HCT116 (cell line): ENCODE measurements around the gene MAGEA8. TPM values are rescaled to one million over a fixed set of nuclear protein-coding genes. Genes with fewer than 3 reads are reported as not detected.

Experiments used
- ATAC-seq: fragments of 200-7000 bp; cut with Tn5 transposase; 2 replicates; pipeline ENCODE4 v1.9.1; 2020; ENCODE audit warnings: mild to moderate bottlenecking, moderate library complexity
- BruUV-seq: library from RNA; stranded (reverse); fragments of 400-500 nt; replicated peaks from 2 replicates; lab custom pipeline; 2021; lab: Mats Ljungman, UMichigan
- CTCF ChIA-PET: fragments of 300-600 bp; sonication (Branson Sonifier 250); formaldehyde crosslinking; loops from one replicate; lab custom pipeline; 2021; ENCODE audit warnings: antibody characterized with exemption; lab: Charles Lee
- POLR2A ChIA-PET: fragments of 300-600, 350-600 bp; sonication (Branson Sonifier 250); formaldehyde crosslinking; loops from one replicate; lab custom pipeline; 2021; ENCODE audit warnings: antibody characterized with exemption; lab: Charles Lee
- RAD21 ChIA-PET, 2 experiments: fragments of 300-600 bp; sonication (Branson Sonifier 250); formaldehyde crosslinking; loops; one replicate each; lab custom pipeline; 2023; ENCODE audit warnings: low total read pairs in 2 of 2; ENCODE audit not compliant: uncharacterized antibody in 2 of 2, unreplicated experiment in 2 of 2, low non-redundant PET in 1 of 2; lab: Charles Lee
- DNase-seq: peaks from one replicate; pipeline ENCODE4 v3.0.0-alpha.2; 2010; ENCODE audit warnings: low read depth, low spot score
- H2AFZ ChIP-seq: fragments of 200-600 bp; shearing (Covaris generic), sonication (generic); 2 replicates; pipeline ENCODE4 v1.6.1; 2017; ENCODE audit warnings: low read depth, mixed run types, mixed read lengths, antibody characterized with exemption, low read length; ENCODE audit not compliant: poor library complexity, severe bottlenecking
- H3K27ac ChIP-seq: 2 replicates; pipeline ENCODE4 v1.5.1; 2012; ENCODE audit warnings: low read depth, low read length
- H3K27me3 ChIP-seq: fragments of 200-600 bp; sonication (generic); 2 replicates; pipeline ENCODE4 v1.6.1; 2016; ENCODE audit warnings: mixed run types, low read length, mixed read lengths; ENCODE audit not compliant: insufficient read depth
- H3K36me3 ChIP-seq, 2 experiments: fragments of 200-500 bp in 1 of 2; fragments of 200-600 bp in 1 of 2; sonication (Bioruptor generic) in 1 of 2; sonication (generic) in 1 of 2; 2 replicates each; pipeline versions ENCODE4 v1.5.1 to v1.6.1; 2014 to 2016; ENCODE audit warnings: low read length in 2 of 2, inconsistent platforms in 1 of 2, mixed read lengths in 1 of 2, mixed run types in 1 of 2; ENCODE audit not compliant: insufficient read depth in 2 of 2, control insufficient read depth in 1 of 2
- H3K4me1 ChIP-seq, 2 experiments: fragments of 200-600 bp in 1 of 2; sonication (generic) in 1 of 2; 2 replicates each; pipeline versions ENCODE4 v1.5.1 to v1.6.1; 2012 to 2017; ENCODE audit warnings: low read length in 2 of 2, inconsistent platforms in 1 of 2, mild to moderate bottlenecking in 1 of 2, mixed read lengths in 1 of 2, mixed run types in 1 of 2, moderate library complexity in 1 of 2; ENCODE audit not compliant: insufficient read depth in 2 of 2, control insufficient read depth in 1 of 2
- H3K4me2 ChIP-seq: fragments of 200-600 bp; sonication (generic); 2 replicates; pipeline ENCODE4 v1.6.1; 2017; ENCODE audit warnings: mixed run types, low read length, mixed read lengths
- H3K4me3 ChIP-seq, 2 experiments: fragments of 200-600 bp in 1 of 2; sonication (generic) in 1 of 2; replicated peaks in 1 of 2; 2 replicates each; pipeline ENCODE4 v1.5.1; 2011 to 2016; ENCODE audit warnings: low read length in 2 of 2, control low read depth in 1 of 2, low read depth in 1 of 2, mild to moderate bottlenecking in 1 of 2, mixed read lengths in 1 of 2, mixed run types in 1 of 2
- H3K79me2 ChIP-seq: fragments of 200-600 bp; sonication (generic); 2 replicates; pipeline ENCODE4 v1.6.1; 2017; ENCODE audit warnings: mild to moderate bottlenecking, mixed run types, low read length, moderate library complexity, mixed read lengths; ENCODE audit not compliant: insufficient read depth
- H3K9ac ChIP-seq: fragments of 200-600 bp; sonication (generic); 2 replicates; pipeline ENCODE4 v1.6.1; 2016; ENCODE audit warnings: low read length, mixed read lengths
- H3K9me2 ChIP-seq: fragments of 200-600 bp; sonication (generic), shearing (Covaris generic); 2 replicates; pipeline ENCODE4 v1.6.1; 2017; ENCODE audit warnings: mixed run types, mild to moderate bottlenecking, moderate library complexity; ENCODE audit not compliant: insufficient read depth
- H3K9me3 ChIP-seq, 2 experiments: fragments of 200-500 bp in 1 of 2; fragments of 200-600 bp in 1 of 2; sonication (Bioruptor generic) in 1 of 2; sonication (generic) in 1 of 2; 2 replicates each; pipeline ENCODE4 v1.6.1; 2014 to 2017; ENCODE audit warnings: low read length in 2 of 2, mixed read lengths in 2 of 2, inconsistent platforms in 1 of 2, low read depth in 1 of 2, mild to moderate bottlenecking in 1 of 2, mixed run types in 1 of 2, moderate library complexity in 1 of 2; ENCODE audit not compliant: control insufficient read depth in 1 of 2, insufficient read depth in 1 of 2
- H4K20me1 ChIP-seq: fragments of 200-600 bp; sonication (generic), shearing (Covaris generic); 2 replicates; pipeline ENCODE4 v1.6.1; 2017; ENCODE audit warnings: mixed run types, mild to moderate bottlenecking, moderate library complexity; ENCODE audit not compliant: insufficient read depth
- CEBPB ChIP-seq: IDR thresholded peaks from 2 replicates; pipeline ENCODE4 v1.6.1; 2012; ENCODE audit warnings: low read depth
- EGR1 ChIP-seq: IDR thresholded peaks from 2 replicates; pipeline ENCODE4 v1.6.1; 2012; ENCODE audit warnings: low read depth
- ELF1 ChIP-seq: IDR thresholded peaks from 2 replicates; pipeline ENCODE4 v1.6.1; 2012; ENCODE audit warnings: low read depth, borderline replicate concordance
- EZH2 ChIP-seq: fragments of 200-600 bp; sonication (generic); IDR thresholded peaks from 2 replicates; pipeline ENCODE4 v1.6.1; 2017; ENCODE audit warnings: antibody characterized with exemption, mixed run types
- FOSL1 ChIP-seq: IDR thresholded peaks from 2 replicates; pipeline ENCODE4 v1.6.1; 2012; ENCODE audit warnings: low read depth
- JUND ChIP-seq: IDR thresholded peaks from 2 replicates; pipeline ENCODE4 v1.6.1; 2012
- POLR2A ChIP-seq: IDR thresholded peaks from 2 replicates; pipeline ENCODE4 v1.7.0; 2011; ENCODE audit warnings: borderline replicate concordance; ENCODE audit not compliant: insufficient read depth, insufficient read length; ENCODE audit errors: extremely low read depth
- POLR2AphosphoS5 ChIP-seq: IDR thresholded peaks from 2 replicates; pipeline ENCODE4 v1.6.1; 2011; ENCODE audit warnings: mild to moderate bottlenecking, low read depth, low read length, moderate library complexity
- RAD21 ChIP-seq: IDR thresholded peaks from 2 replicates; pipeline ENCODE4 v1.6.1; 2012; ENCODE audit warnings: low read depth, mild to moderate bottlenecking
- SP1 ChIP-seq: IDR thresholded peaks from 2 replicates; pipeline ENCODE4 v1.6.1; 2012; ENCODE audit warnings: low read depth
- TCF7L2 ChIP-seq: IDR thresholded peaks from 2 replicates; pipeline ENCODE4 v1.7.0; 2011; ENCODE audit warnings: borderline replicate concordance, inconsistent platforms; ENCODE audit not compliant: insufficient read depth, insufficient read length; ENCODE audit errors: extremely low read depth
- YY1 ChIP-seq: IDR thresholded peaks from 2 replicates; pipeline ENCODE4 v1.6.1; 2011; ENCODE audit warnings: low read length, low read depth, moderate library complexity, mild to moderate bottlenecking; ENCODE audit not compliant: insufficient replicate concordance; ENCODE audit errors: extremely low read depth
- ZFX ChIP-seq: fragments of 450-650 bp; IDR thresholded peaks from 2 replicates; pipeline ENCODE4 v1.6.1; 2017
- ZNF274 ChIP-seq: fragments of 200-500 bp; sonication (Bioruptor generic); IDR thresholded peaks from 2 replicates; pipeline ENCODE4 v1.6.1; 2014; ENCODE audit warnings: mild to moderate bottlenecking, low read depth, low read length, inconsistent platforms
- intact Hi-C: fragments of 100-400 bp; cut with micrococcal nuclease; formaldehyde crosslinking; loops from 2 replicates; pipeline ENCODE4 v1.10.0; 2022
- total RNA-seq: library from RNA; stranded (reverse); gene quantifications from one replicate; pipeline ENCODE4 v1.2.1, GENCODE V29; 2021; ENCODE audit not compliant: unreplicated experiment
- TF ChIP-seq, protein P1 (sequence below): IDR thresholded peaks from 2 replicates; pipeline ENCODE4 v1.6.1; 2012
- TF ChIP-seq, protein P2 (sequence below), 3 experiments: fragments of 200-600 bp in 1 of 3; sonication (generic) in 1 of 3; IDR thresholded peaks in 2 of 3; conservative IDR thresholded peaks in 1 of 3; 2 replicates each; pipeline ENCODE4 v1.5.1; 2012 to 2017; ENCODE audit warnings: low read depth in 2 of 3, low read length in 2 of 3, antibody characterized with exemption in 1 of 3, borderline replicate concordance in 1 of 3, control low read depth in 1 of 3, mild to moderate bottlenecking in 1 of 3, mixed read lengths in 1 of 3, mixed run types in 1 of 3, moderate library complexity in 1 of 3; ENCODE audit not compliant: insufficient read depth in 1 of 3
- TF ChIP-seq, protein P3 (sequence below): IDR thresholded peaks from 2 replicates; pipeline ENCODE4 v1.6.1; 2012
- TF ChIP-seq, protein P4 (sequence below): IDR thresholded peaks from 2 replicates; pipeline ENCODE4 v1.6.1; 2011; ENCODE audit warnings: mild to moderate bottlenecking, low read length, moderate library complexity; ENCODE audit not compliant: insufficient replicate concordance; ENCODE audit errors: extremely low read depth
- TF ChIP-seq, protein P5 (sequence below): IDR thresholded peaks from 2 replicates; pipeline ENCODE4 v1.6.1; 2012; ENCODE audit warnings: low read depth

Gene MAGEA8
- total RNA-seq, 1 experiment from 2014 or later: not detected

DNA sequence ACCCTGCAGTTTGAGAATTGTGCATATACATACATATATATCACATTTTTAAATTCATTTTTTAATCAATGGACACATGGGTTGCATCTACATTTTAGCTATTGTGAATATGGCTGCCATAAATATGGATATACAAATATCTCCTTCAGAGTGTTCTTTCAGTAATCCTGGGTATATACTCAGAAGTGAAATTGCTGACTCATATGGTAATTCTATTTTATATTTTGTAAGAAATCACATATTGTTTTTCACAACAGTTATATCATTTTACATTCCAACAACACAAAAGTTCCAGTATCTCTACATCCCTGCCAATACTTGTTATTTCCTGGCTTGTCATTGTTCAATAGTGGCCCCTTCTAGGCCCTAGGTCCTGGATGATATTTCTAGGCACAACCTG is 27.7 kb downstream of the MAGEA8 start:
- no peaks in the 10 kb centered on the region for H3K9me2 ChIP-seq
- RAD21 ChIA-PET: no interaction called here
- no peaks in the 10 kb centered on the region for H3K9me3 ChIP-seq
- no peak overlapping the region for H3K4me2 ChIP-seq
- intact Hi-C loops: no loop called here
- CTCF ChIA-PET: no interaction called here
- H3K4me3 ChIP-seq: no peak overlapping the region
- no peaks in the 10 kb centered on the region for H4K20me1 ChIP-seq
- BruUV-seq: no TSS peak
- DNase-seq (no peak), ATAC-seq (no peak)
- POLR2A ChIA-PET: no interaction called here
- H3K79me2 ChIP-seq: no peaks in the 10 kb centered on the region
- no peak for TF ChIP-seq YY1
- no peak for TF ChIP-seq ZFX
- TF ChIP-seq POLR2A: no peak
- TF ChIP-seq, protein P1, sequence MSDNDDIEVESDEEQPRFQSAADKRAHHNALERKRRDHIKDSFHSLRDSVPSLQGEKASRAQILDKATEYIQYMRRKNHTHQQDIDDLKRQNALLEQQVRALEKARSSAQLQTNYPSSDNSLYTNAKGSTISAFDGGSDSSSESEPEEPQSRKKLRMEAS: no peak
- TF ChIP-seq, protein P2, sequence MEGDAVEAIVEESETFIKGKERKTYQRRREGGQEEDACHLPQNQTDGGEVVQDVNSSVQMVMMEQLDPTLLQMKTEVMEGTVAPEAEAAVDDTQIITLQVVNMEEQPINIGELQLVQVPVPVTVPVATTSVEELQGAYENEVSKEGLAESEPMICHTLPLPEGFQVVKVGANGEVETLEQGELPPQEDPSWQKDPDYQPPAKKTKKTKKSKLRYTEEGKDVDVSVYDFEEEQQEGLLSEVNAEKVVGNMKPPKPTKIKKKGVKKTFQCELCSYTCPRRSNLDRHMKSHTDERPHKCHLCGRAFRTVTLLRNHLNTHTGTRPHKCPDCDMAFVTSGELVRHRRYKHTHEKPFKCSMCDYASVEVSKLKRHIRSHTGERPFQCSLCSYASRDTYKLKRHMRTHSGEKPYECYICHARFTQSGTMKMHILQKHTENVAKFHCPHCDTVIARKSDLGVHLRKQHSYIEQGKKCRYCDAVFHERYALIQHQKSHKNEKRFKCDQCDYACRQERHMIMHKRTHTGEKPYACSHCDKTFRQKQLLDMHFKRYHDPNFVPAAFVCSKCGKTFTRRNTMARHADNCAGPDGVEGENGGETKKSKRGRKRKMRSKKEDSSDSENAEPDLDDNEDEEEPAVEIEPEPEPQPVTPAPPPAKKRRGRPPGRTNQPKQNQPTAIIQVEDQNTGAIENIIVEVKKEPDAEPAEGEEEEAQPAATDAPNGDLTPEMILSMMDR (IDR thresholded peaks at IDR 0.05 in 2 of 3, conservative IDR thresholded peaks at IDR 0.05 in 1 of 3; ENCODE audit: borderline replicate concordance in 1 of 3, insufficient read depth in 1 of 3, low read depth in 2 of 3, low read length in 2 of 3): no peak
- no peak for TF ChIP-seq ZNF274
- TF ChIP-seq, protein P3, sequence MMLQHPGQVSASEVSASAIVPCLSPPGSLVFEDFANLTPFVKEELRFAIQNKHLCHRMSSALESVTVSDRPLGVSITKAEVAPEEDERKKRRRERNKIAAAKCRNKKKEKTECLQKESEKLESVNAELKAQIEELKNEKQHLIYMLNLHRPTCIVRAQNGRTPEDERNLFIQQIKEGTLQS: no peak
- no peak for TF ChIP-seq POLR2AphosphoS5
- TF ChIP-seq TCF7L2: no peak
- no peak for TF ChIP-seq CEBPB
- TF ChIP-seq JUND: no peak
- TF ChIP-seq, protein P4, sequence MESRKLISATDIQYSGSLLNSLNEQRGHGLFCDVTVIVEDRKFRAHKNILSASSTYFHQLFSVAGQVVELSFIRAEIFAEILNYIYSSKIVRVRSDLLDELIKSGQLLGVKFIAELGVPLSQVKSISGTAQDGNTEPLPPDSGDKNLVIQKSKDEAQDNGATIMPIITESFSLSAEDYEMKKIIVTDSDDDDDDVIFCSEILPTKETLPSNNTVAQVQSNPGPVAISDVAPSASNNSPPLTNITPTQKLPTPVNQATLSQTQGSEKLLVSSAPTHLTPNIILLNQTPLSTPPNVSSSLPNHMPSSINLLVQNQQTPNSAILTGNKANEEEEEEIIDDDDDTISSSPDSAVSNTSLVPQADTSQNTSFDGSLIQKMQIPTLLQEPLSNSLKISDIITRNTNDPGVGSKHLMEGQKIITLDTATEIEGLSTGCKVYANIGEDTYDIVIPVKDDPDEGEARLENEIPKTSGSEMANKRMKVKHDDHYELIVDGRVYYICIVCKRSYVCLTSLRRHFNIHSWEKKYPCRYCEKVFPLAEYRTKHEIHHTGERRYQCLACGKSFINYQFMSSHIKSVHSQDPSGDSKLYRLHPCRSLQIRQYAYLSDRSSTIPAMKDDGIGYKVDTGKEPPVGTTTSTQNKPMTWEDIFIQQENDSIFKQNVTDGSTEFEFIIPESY: no peak
- TF ChIP-seq RAD21: no peak
- TF ChIP-seq EGR1: no peak
- no peak for TF ChIP-seq ELF1
- TF ChIP-seq EZH2: no peak
- TF ChIP-seq SP1: no peak
- no peak for TF ChIP-seq FOSL1
- TF ChIP-seq, protein P5, sequence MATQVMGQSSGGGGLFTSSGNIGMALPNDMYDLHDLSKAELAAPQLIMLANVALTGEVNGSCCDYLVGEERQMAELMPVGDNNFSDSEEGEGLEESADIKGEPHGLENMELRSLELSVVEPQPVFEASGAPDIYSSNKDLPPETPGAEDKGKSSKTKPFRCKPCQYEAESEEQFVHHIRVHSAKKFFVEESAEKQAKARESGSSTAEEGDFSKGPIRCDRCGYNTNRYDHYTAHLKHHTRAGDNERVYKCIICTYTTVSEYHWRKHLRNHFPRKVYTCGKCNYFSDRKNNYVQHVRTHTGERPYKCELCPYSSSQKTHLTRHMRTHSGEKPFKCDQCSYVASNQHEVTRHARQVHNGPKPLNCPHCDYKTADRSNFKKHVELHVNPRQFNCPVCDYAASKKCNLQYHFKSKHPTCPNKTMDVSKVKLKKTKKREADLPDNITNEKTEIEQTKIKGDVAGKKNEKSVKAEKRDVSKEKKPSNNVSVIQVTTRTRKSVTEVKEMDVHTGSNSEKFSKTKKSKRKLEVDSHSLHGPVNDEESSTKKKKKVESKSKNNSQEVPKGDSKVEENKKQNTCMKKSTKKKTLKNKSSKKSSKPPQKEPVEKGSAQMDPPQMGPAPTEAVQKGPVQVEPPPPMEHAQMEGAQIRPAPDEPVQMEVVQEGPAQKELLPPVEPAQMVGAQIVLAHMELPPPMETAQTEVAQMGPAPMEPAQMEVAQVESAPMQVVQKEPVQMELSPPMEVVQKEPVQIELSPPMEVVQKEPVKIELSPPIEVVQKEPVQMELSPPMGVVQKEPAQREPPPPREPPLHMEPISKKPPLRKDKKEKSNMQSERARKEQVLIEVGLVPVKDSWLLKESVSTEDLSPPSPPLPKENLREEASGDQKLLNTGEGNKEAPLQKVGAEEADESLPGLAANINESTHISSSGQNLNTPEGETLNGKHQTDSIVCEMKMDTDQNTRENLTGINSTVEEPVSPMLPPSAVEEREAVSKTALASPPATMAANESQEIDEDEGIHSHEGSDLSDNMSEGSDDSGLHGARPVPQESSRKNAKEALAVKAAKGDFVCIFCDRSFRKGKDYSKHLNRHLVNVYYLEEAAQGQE: no peak
- no peaks in the 10 kb centered on the region for H3K4me1 ChIP-seq
- no peak overlapping the region for H3K9ac ChIP-seq
- no peak overlapping the region for H3K27ac ChIP-seq
- no peaks in the 10 kb centered on the region for H3K27me3 ChIP-seq
- H3K36me3 ChIP-seq: no peaks in the 10 kb centered on the region
- no peak overlapping the region for H2AFZ ChIP-seq
